WERI-Rb-1 (cell line): ENCODE measurements around the gene PEX5L.

Experiments
- DNase-seq: peaks from one replicate; pipeline ENCODE4 v3.0.0-alpha.2; 2020
- H3K27ac ChIP-seq: fragments of 250-450 bp; sonication (Bioruptor Pico); 2 replicates; pipeline ENCODE4 v1.5.1; 2020; ENCODE audit warnings: mild to moderate bottlenecking, moderate library complexity
- H3K27me3 ChIP-seq: fragments of 250-450 bp; sonication (Bioruptor Pico); 2 replicates; pipeline ENCODE4 v1.5.1; 2021; ENCODE audit warnings: mild to moderate bottlenecking, low read depth, moderate library complexity; ENCODE audit not compliant: insufficient read depth, severe bottlenecking
- H3K36me3 ChIP-seq: fragments of 250-450 bp; sonication (Bioruptor Pico); 2 replicates; pipeline ENCODE4 v1.5.1; 2020; ENCODE audit warnings: mild to moderate bottlenecking, moderate library complexity
- H3K4me3 ChIP-seq: 2 replicates; pipeline ENCODE4 v1.5.1; 2011; ENCODE audit warnings: low read depth, mild to moderate bottlenecking, control low read depth, low read length
- H3K9me3 ChIP-seq: fragments of 250-450 bp; sonication (Bioruptor Pico); 2 replicates; pipeline ENCODE4 v1.5.1; 2021; ENCODE audit warnings: mild to moderate bottlenecking, moderate library complexity; ENCODE audit not compliant: severe bottlenecking
- TF ChIP-seq, protein P1 (sequence below): IDR thresholded peaks from 2 replicates; pipeline ENCODE4 v1.5.1; 2011; ENCODE audit warnings: low read depth, mild to moderate bottlenecking, control low read depth, inconsistent platforms, low read length

PEX5L gene

DNA sequence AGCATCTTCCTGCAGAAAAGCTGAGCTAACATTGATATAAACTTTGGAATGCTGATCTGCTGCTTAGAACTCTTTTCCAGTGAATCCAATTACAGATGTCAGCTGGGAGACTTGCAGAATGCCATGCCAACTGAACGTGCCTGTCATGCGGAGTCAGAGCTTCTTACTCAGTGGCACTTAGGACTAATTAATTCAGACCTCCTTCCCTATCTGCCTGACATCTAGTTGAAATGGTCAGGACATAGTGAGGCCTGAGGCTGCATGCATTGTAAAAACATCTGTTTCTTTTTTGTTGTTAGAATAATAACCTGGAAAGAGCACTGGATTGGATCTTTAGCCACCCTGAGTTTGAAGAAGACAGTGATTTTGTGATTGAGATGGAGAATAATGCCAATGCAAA, 271.3 kb downstream of the PEX5L start:
- no peak overlapping the region for H3K4me3 ChIP-seq
- H3K27ac ChIP-seq: no peak overlapping the region
- no peaks in the 10 kb centered on the region for H3K27me3 ChIP-seq
- TF ChIP-seq, protein P1, sequence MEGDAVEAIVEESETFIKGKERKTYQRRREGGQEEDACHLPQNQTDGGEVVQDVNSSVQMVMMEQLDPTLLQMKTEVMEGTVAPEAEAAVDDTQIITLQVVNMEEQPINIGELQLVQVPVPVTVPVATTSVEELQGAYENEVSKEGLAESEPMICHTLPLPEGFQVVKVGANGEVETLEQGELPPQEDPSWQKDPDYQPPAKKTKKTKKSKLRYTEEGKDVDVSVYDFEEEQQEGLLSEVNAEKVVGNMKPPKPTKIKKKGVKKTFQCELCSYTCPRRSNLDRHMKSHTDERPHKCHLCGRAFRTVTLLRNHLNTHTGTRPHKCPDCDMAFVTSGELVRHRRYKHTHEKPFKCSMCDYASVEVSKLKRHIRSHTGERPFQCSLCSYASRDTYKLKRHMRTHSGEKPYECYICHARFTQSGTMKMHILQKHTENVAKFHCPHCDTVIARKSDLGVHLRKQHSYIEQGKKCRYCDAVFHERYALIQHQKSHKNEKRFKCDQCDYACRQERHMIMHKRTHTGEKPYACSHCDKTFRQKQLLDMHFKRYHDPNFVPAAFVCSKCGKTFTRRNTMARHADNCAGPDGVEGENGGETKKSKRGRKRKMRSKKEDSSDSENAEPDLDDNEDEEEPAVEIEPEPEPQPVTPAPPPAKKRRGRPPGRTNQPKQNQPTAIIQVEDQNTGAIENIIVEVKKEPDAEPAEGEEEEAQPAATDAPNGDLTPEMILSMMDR: no peak
- no peaks in the 10 kb centered on the region for H3K9me3 ChIP-seq
- peaks cover 21% of the 10 kb centered on the region for H3K36me3 ChIP-seq
- DNase-seq: no peak

DNA sequence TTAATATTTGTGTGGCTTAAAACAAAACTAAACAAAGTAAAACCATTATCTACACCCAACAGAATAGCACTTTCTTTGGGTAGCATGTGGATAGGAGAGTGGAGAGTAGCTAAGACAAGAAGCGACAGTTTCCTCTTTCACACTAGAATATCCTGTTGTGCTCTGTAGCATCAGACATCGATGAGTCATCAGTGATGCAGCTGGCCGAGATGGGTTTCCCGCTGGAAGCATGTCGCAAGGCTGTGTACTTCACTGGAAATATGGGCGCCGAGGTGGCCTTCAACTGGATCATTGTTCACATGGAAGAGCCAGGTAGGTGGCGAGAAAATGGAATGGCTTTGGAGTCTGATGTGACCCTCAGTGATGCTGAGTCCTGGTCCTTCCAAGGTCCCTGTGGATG, 275.8 kb downstream of the PEX5L start:
- no peaks in the 10 kb centered on the region for H3K27me3 ChIP-seq
- DNase-seq: no peak
- H3K4me3 ChIP-seq: no peak overlapping the region
- no peak overlapping the region for H3K27ac ChIP-seq
- H3K36me3 ChIP-seq: peaks cover 20% of the 10 kb centered on the region
- H3K9me3 ChIP-seq: no peaks in the 10 kb centered on the region
- TF ChIP-seq, protein P1: no peak

DNA sequence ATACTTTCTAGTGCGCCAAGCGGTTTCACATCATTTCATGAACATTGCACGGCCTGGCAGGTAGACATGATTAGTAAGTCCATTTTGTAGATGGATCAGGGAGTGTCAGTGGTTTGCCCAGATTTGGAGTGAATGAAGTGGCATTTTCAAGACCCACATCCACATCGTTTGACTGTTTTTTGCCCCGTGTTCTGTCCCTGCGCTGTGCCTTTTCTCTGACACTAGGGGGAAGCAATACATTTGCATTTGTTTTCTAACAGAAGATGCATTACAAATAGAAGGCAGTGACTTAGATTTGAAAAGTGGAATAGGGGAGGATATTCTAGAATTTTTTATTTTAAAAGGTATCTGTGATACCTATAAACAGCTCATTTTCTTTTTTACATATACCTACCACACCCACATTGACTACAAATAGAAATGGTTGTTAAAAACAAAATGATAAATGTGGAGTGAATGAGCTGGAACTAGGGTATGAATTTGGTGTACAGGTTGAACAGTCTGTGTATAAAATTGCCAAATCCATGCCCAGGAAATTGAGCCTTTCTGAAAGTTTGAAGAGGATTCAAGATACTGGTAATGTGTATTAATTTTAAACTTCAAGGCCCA, 285.9 kb downstream of the PEX5L start:
- DNase-seq: peak; percentile 16
- Histone ChIP-seq H3K27ac (no peak overlapping the region), H3K27me3 (no peaks in the 10 kb centered on the region), H3K9me3 (no peaks in the 10 kb centered on the region), H3K36me3 (peaks cover 4% of the 10 kb centered on the region; the same call in 1 of the 2 replicates), H3K4me3 (no peak overlapping the region)
- TF ChIP-seq, protein P1: peak; percentile 66

DNA sequence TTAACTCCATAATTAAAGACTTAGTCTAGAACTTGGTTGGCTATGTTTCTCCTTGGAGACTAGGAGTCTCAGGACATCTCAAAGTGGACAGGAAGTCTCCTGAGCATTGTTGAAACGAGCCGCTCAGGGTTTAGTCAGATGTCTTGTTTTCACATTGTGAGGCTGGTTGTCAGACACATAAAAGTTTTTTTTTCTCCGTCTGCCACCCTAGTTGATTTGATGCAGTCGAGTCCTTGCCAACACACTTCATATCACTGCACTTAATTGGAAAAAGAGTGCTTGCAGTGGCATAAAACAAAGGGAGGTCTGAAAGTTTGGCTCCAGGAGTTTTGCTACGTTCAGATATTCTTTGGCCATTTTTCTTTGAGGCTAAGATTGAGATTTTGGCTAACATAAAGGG, 291.0 kb downstream of the PEX5L start:
- Histone ChIP-seq H3K9me3 (no peaks in the 10 kb centered on the region), H3K27me3 (no peaks in the 10 kb centered on the region), H3K4me3 (no peak overlapping the region), H3K27ac (no peak overlapping the region), H3K36me3 (peaks cover 15% of the 10 kb centered on the region)
- TF ChIP-seq, protein P1: no peak
- DNase-seq: no peak

DNA sequence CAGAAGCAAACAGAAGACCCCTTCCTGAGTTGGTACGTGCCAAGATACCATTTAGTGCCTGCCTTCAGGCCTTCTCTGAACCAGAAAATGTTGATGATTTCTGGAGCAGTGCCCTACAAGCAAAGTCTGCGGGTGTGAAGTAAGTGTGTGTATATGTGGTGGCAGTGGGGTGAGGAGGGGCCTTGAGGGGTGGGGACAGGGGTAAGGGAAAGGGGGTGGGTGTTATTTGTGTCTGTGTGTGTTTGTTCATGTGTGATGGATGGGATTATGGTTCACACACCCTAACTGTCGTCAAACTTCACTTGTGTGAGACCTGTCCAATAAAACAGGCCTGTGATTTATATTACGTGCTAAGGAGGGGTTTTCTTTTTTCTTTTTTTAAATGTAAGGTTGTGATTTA, 291.7 kb downstream of the PEX5L start:
- H3K9me3 ChIP-seq: no peaks in the 10 kb centered on the region
- TF ChIP-seq, protein P1: no peak
- no peaks in the 10 kb centered on the region for H3K27me3 ChIP-seq
- H3K27ac ChIP-seq: no peak overlapping the region
- peaks cover 19% of the 10 kb centered on the region for H3K36me3 ChIP-seq
- no peak overlapping the region for H3K4me3 ChIP-seq
- no peak for DNase-seq
